GM10266 (cell line): ENCODE results near the gene MED22.

Experiments used
- DNase-seq: peaks from one replicate; pipeline ENCODE4 v3.0.0; 2012; ENCODE audit errors: extremely low spot score
- TF ChIP-seq, protein P1 (sequence below): IDR thresholded peaks from 2 replicates; pipeline ENCODE4 v1.5.1; 2012; ENCODE audit warnings: mild to moderate bottlenecking, low read depth; ENCODE audit not compliant: control insufficient read depth, insufficient read depth; ENCODE audit errors: missing control alignments

The MED22 gene

GRCh38 chr9:133368249-133368881, 20.4 kb upstream of the MED22 start:
- DNase-seq = no peak
- TF ChIP-seq, protein P1, sequence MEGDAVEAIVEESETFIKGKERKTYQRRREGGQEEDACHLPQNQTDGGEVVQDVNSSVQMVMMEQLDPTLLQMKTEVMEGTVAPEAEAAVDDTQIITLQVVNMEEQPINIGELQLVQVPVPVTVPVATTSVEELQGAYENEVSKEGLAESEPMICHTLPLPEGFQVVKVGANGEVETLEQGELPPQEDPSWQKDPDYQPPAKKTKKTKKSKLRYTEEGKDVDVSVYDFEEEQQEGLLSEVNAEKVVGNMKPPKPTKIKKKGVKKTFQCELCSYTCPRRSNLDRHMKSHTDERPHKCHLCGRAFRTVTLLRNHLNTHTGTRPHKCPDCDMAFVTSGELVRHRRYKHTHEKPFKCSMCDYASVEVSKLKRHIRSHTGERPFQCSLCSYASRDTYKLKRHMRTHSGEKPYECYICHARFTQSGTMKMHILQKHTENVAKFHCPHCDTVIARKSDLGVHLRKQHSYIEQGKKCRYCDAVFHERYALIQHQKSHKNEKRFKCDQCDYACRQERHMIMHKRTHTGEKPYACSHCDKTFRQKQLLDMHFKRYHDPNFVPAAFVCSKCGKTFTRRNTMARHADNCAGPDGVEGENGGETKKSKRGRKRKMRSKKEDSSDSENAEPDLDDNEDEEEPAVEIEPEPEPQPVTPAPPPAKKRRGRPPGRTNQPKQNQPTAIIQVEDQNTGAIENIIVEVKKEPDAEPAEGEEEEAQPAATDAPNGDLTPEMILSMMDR = no peak

DNA sequence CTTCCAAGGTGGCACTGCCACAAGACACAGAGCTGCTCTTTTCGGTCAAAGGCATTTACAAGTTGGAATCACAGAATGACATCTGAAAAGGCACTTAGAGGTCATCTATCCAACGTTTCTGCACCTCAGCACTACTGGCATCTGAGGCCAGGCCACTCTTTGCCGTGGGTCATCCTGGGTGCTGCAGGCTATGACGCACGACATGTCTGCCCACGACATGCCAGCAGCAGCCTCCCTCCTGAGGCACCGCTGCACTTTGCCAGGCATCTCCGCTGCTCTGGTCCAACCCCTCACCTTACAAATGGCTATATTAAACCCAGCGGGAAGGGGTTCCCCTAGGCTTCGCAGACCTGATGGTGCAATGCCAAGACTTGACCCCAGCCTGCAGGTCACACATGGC, 19.8 kb upstream of the MED22 start:
- DNase-seq = no peak
- TF ChIP-seq, protein P1 = no peak

DNA sequence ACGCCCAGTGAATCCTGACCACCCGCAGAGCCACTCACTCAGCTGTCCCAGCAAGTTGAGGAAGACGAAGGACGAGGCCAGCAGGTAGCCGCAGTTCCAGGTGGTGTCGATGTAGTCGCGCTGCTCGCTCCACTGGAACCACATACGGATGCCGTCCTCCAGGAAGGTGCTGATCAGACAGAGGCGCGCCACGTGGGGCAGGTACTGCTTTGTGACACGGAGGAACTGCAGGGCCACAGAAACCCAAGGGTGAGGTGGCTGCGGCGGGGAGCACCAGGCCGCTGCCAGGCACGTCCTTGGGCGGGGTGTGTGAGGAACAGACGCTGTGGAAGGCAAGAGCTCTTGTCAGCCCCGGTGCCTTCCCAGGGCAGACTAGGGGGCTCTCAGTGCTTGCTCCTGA, 19.3 kb upstream of the MED22 start:
- no peak for DNase-seq
- TF ChIP-seq, protein P1 = no peak

DNA sequence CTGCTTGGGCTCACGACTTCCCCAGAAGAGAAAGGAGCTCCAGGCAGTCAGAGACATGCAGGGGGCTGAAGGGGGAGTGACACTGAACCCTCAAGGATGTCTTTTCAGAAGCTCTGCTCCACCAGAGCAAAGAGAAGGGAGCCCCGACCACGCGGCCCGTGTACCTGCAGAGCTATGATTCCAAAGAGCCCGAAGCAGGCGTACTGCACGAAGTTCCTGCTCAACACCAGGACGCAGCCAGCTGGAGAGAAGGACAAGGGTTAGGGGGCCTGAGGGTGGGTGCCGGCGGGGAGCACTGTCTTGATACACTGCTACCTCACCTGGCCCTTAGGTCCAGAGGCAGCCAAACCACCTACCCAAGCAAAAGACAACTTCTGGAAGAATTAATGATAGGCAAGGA, 18.5 kb upstream of the MED22 start:
- no peak for DNase-seq
- TF ChIP-seq, protein P1 = no peak

DNA sequence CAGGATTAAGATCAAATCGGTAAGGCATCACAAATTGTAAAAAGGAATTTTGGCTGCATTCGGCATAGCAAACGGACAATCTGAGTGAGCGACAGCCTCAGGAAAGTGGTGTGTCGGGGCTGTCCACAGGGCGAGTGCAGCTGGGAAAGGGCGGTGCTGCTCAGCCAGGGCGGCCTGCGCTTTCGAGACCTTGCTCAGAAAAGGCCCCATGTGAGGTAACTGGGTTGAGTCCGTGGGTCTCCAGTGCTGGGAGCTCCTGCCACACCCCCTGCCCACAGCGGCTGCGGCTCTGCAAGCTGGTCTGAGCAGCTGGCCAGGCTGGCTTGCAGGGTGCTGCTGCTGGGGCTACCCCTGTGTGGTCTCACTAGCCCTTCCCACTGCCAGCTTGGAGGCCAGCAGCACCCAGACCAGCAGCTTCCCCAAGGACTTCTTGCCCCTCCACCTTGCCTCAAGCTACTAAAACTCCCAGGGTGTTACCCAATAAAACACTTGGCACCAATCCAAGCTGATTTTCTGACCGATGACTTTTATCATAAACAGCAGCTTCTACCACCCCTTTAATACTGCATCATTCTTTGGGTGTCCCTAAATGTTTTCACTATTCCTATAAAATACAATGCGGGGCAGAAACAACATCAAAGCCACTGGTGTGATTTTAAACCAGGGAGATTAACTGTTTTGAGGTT, 14.6 kb upstream of the MED22 start:
- TF ChIP-seq, protein P1 = no peak
- no peak for DNase-seq

DNA sequence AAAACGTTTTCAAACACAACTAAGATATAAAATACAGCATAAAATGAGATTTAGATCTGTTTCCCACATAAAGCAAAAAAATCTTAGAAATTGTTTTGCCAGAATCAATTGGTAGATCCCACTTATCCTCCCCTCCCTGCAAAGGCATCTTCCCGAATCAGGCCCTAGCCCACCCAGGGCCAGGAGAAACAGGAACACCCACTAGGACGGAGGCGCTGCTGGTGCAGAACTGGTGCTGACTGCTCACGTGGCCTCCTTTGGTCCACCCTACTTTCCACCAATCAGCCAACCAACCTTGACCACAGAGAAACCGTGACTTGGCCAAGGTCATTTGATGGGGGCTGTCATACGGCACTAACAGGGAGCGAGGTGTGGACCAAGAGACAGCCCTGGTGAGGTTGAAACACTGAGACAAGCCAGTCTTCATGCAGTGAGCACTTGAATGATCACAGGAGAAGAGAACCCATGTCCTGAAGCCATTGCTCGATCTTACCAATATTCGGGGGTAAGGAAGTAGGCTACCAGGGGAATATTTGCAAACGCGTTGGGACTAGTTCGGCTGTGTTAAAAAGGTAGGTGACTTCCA, 13.7 kb upstream of the MED22 start:
- TF ChIP-seq, protein P1 = no peak
- DNase-seq = no peak
